HG02588 (cell line): ENCODE measurements around the gene CBLC.

Experiments
- ATAC-seq: cut with Tn5 transposase; IDR thresholded peaks from one replicate; pipeline ENCODE4 v1.9.1; 2021; ENCODE audit warnings: mild to moderate bottlenecking, moderate library complexity; ENCODE audit not compliant: unreplicated experiment

The CBLC gene

GRCh38 chr19:44799627-44800346 lies 22.1 kb downstream of the CBLC start:
- ATAC-seq, result no peak

DNA sequence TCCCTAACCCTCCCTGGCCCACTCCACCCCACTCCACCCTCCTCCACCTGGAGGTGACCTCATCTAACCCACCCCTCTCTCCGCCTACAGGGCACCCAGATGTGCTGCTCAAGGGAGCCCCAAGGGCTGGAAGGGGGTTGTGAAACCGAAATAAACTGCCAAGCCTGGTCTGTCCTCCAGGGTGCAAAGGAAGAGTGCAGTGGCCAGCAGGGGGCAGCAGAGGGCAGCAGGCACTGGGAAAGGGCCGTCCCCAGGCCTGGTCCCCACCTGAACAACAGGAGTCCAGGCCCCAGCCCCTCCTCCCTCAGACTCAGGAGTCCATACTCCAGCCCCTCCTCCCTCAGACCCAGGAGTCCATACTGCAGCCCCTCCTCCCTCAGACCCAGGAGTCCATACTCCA lies 22.8 kb downstream of the CBLC start:
- ATAC-seq, result peak; percentile 70

GRCh38 chr19:44803442-44804428 lies 26.0 kb downstream of the CBLC start:
- ATAC-seq, result no peak

DNA sequence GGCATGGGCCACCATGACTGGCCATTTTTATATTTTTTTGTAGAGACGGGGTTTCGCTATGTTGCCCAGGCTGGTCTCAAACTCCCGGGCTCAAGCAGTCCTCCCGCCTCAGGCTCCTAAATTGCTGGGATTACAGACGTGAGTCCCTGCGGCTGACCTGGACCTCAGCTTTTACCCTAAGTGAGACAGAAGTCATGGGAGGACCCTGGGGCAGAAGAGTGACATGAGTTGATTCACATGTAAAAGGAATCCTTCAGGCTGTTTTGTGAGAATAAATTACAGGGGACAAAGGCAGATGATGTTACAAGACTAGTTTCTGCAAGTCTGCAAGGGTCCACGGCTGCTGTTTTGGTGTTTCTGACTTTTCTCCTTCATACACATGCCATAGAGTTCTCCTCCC lies 28.6 kb downstream of the CBLC start:
- no peak for ATAC-seq

DNA sequence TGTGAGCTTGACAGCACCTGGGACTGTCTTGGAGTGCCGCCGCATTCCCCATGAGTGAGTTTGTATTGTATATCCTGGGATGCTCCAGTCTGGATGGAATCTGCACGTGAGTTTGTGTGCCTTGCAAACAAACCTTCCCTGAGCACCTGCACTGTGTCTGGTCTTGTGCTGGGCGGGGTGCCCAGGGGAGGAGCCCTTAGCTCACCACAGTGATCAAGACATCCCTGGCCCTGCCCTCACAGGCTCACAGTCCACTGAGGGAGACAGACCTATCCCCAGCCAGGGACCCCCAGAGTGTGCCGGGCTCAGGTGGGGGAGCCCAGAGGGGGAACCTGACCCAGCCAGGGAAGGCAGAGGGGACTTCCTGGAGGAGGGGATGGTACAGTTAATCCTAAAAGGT lies 29.5 kb downstream of the CBLC start:
- no peak for ATAC-seq

DNA sequence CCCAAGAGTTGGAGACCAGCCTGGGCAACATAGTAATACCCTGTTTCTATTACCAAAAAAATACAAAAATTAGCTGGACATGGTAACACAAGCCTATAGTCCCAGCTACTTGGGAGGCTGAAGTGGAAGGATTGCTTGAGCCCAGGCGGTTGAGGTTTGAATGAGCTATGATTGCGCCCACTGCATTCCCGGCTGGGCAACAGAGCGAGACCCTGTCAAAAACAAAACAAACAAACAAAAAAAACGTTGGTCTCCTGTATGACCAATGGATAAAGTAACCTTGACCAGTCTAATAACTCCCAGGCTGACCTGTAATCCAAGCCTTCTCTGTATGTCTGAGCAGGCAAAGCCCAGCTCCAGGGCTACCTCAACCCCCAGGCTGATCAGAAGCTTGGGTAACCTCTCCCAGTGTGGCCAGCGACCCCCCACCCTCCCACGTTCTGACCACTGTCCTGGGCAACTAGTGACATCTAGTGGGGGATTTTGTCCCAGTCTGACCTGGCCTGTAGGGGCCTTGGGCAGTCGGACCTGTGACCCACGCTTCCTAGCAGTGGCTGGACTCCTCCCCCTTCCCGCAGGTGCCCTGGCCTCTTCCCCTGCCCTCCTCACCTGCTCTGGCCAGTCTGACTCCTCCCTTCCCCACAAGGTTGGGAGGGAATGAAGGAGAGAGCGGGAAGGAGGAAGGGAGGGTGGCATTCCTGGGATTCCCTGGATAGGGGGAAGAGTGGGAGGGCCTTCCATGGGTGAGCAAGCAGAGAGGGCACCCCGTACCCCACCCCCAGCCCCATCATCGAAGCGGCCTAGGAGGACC lies 30.2 kb downstream of the CBLC start:
- no peak for ATAC-seq

- ATAC-seq, result no peak
Observed at GRCh38 chr19:44808463-44809371, 31.0 kb downstream of the CBLC start, which contains the start of gene BCAM. TSS of gene BCAM (plus strand) at chr19:44809103. CDS start at chr19:44809125, 22 bp downstream.

DNA sequence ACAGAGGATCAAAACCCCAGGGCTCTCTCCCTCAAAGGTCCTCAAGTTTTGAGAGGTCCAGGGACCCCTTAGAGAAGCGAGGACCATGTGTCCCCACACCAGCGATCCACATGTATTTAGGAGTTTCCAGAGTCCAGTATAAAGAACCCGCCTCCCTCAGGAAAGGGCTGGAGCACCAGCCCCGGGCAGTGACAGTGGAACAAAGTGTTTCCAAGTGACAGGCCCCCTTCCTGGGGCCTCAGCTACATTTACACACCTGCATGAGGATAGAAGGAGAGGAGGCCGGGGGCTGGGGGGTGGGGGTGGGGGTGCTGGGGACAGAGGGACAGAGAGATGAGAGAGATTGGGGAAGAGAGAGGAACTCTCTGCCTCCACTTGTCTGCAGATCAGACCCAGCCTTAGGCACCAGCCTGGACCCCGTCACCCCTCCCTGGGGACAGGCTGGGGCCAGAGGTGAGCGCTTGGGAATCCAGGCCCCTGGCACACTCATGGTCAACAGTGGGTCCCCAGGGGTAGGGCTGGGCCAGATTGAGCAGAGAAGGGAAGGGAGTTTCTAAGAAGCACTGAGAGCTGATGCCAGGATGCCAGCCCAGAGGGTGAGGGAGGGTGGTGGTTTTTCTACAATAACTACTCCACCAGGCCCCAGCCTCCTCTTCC lies 32.0 kb downstream of the CBLC start:
- ATAC-seq, result no peak

DNA sequence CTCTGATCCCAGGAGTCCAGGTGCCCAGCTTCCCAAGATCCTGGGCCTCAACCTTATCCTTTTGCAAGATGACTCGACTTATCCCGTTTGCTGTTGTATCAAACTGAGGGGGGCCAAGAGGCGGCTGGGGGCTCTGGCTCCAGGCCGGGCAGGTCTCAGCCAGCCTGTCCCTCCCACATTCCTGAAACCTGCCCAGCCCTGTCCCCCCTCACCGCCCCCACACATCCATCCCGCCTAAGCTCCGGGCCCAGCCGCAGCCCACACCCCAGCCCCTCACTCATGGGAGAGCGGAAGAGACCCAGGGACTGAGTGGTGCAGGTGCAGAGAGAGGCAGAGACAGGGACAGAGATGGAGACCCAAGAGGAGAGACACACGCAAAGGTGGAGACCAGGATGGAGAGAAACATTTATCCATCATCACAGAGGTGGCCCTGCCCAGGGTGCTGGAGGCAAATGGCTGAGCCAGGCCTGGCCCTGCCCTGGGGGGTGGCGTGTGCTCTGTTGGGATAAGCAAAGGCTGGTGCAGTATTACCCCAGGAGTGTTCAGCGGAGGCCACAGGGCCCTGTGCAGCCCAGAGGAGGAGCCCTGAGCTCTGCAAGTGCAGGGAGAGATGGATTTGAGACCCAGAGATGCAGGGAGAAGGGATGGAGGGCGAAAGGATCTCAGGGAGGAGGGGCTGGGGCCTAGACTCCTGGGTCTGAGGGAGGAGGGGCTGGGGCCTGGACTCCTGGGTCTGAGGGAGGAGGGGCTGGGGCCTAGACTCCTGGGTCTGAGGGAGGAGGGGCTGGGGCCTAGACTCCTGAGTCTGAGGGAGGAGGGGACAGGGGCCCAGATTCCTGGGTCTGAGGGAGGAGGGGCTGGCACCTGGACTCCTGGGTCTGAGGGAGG lies 32.8 kb downstream of the CBLC start:
- no peak for ATAC-seq

GRCh38 chr19:44811122-44811419 lies 33.4 kb downstream of the CBLC start:
- ATAC-seq, result no peak

GRCh38 chr19:44812142-44812718 lies 34.5 kb downstream of the CBLC start:
- no peak for ATAC-seq

DNA sequence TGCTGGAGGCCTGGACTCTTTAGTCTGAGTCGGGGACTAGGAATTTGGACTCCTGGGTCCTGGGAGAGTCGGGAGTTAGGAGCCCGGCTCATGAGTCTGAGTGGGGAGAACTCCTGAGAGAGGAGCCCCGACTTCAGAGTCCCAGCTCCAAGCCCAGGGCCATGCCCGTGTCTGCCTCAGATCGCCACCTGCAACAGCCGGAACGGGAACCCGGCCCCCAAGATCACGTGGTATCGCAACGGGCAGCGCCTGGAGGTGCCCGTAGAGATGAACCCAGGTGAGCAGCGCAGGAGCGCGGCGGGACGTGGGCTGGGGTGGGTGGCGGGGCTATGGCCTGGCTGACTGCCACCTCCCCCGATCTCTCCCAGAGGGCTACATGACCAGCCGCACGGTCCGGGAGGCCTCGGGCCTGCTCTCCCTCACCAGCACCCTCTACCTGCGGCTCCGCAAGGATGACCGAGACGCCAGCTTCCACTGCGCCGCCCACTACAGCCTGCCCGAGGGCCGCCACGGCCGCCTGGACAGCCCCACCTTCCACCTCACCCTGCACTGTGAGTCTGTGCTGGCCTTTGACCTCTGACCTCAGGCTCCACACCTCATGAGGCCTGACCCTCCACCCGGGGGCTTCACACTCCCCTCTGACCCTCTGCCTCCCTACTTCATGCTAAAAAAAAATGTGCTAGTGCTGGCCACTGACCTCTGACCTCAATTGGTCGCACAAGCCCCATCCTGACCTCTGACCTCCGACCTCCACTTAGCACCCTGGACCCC lies 35.6 kb downstream of the CBLC start:
- no peak for ATAC-seq

DNA sequence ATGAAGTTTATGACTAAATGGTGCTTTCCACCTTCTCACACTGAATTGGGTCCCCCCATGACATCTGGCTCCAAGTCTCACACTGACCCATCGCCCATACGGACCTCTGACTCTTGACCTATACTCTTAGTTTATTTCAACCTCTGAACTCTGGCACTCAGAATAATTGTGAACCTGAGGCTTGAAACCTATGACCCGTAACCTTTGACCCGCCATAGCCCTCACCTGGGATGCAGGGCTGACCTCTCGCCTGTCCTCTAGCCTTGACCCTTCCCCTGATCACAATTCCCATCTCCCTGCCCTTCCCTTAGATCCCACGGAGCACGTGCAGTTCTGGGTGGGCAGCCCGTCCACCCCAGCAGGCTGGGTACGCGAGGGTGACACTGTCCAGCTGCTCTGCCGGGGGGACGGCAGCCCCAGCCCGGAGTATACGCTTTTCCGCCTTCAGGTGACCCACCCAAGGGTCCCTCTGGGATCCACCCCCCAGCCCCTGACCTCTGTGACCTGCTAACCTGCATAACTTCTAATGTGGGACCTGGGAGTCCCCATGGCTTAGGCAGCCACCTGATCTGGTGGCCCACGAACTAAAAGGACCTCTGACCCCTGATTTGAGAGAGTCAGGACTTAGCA lies 36.3 kb downstream of the CBLC start:
- ATAC-seq, result no peak

DNA sequence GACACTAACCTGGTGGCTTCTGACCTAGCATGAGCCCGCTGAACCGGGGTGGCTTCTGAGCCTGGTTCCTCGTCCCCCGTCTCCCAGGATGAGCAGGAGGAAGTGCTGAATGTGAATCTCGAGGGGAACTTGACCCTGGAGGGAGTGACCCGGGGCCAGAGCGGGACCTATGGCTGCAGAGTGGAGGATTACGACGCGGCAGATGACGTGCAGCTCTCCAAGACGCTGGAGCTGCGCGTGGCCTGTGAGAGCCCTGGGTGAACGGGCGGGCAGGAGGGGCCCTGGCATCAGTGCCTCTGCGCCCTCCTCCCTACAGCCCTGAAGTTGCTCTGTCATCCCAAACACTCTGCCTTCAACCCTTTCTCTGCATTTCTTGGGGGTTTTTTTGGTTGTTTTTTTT lies 36.8 kb downstream of the CBLC start:
- no peak for ATAC-seq

DNA sequence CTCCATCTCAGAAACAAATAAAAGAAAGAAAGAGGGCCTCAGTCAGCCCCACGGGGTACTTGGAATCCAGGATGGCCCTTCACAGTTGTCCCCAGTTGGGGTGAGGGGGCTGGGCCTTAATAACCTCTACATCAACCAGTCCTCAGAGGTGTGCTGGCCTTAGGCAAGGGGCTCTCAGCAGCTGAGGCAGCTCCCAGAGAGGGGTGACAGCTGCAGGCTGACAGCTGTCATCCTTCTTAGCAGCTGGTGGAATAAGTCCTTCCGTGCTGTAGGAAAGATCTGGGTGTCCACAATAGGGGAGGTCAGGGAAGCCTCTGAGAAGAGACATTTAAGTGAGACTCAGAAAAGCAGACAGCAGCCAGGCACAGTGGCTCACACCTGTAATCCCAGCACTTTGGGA lies 38.6 kb downstream of the CBLC start:
- ATAC-seq, result no peak

GRCh38 chr19:44817725-44818465 lies 40.2 kb downstream of the CBLC start:
- no peak for ATAC-seq
